GM06990 (cell line): ENCODE data around the gene TOGARAM1.

Experiments
- DNase-seq: peaks from one replicate; pipeline ENCODE4 v3.0.0-alpha.2; 2011; ENCODE audit not compliant: insufficient read length; ENCODE audit errors: extremely low read depth
- H3K27me3 ChIP-seq: replicated peaks from 2 replicates; pipeline ENCODE4 v1.6.0; 2011; ENCODE audit warnings: low read length; ENCODE audit not compliant: control insufficient read depth, insufficient read depth
- H3K36me3 ChIP-seq: 2 replicates; pipeline ENCODE4 v1.5.1; 2011; ENCODE audit warnings: low read length; ENCODE audit not compliant: control insufficient read depth, insufficient read depth
- H3K4me3 ChIP-seq: replicated peaks from 2 replicates; pipeline ENCODE4 v1.5.1; 2011; ENCODE audit warnings: low read depth, mild to moderate bottlenecking, control low read depth, low read length
- CTCF ChIP-seq: IDR thresholded peaks from 2 replicates; pipeline ENCODE4 v1.5.1; 2011; ENCODE audit warnings: low read length, control low read depth, mild to moderate bottlenecking, inconsistent platforms; ENCODE audit not compliant: insufficient read depth, poor library complexity, severe bottlenecking

TOGARAM1 gene

GRCh38 chr14:44959538-44959937, 2.5 kb upstream of the TOGARAM1 start:
- Histone ChIP-seq H3K27me3 (no peaks in the 10 kb centered on the region), H3K4me3 (peak overlapping the region; percentile 75), H3K36me3 (no peaks in the 10 kb centered on the region)
- no peak for TF ChIP-seq CTCF
- no peak for DNase-seq

- peak overlapping the region; percentile 75 for H3K4me3 ChIP-seq
- no peaks in the 10 kb centered on the region for H3K36me3 ChIP-seq
- H3K27me3 ChIP-seq: no peaks in the 10 kb centered on the region
- no peak for DNase-seq
- TF ChIP-seq CTCF: no peak
These were observed 1.8 kb upstream of the TOGARAM1 start for GRCh38 chr14:44960146-44960545.

- DNase-seq: no peak
- Histone ChIP-seq H3K4me3 (peak overlapping the region; percentile 75), H3K36me3 (no peaks in the 10 kb centered on the region), H3K27me3 (no peaks in the 10 kb centered on the region)
- TF ChIP-seq CTCF: no peak
These were observed 1.3 kb upstream of the TOGARAM1 start for GRCh38 chr14:44960646-44961045.

- peak; percentile 43 for DNase-seq
- Histone ChIP-seq H3K36me3 (no peaks in the 10 kb centered on the region), H3K4me3 (peak overlapping the region; percentile 75), H3K27me3 (no peaks in the 10 kb centered on the region)
- TF ChIP-seq CTCF: no peak
These were observed 838 bp upstream of the TOGARAM1 start for GRCh38 chr14:44961151-44961553.

DNA sequence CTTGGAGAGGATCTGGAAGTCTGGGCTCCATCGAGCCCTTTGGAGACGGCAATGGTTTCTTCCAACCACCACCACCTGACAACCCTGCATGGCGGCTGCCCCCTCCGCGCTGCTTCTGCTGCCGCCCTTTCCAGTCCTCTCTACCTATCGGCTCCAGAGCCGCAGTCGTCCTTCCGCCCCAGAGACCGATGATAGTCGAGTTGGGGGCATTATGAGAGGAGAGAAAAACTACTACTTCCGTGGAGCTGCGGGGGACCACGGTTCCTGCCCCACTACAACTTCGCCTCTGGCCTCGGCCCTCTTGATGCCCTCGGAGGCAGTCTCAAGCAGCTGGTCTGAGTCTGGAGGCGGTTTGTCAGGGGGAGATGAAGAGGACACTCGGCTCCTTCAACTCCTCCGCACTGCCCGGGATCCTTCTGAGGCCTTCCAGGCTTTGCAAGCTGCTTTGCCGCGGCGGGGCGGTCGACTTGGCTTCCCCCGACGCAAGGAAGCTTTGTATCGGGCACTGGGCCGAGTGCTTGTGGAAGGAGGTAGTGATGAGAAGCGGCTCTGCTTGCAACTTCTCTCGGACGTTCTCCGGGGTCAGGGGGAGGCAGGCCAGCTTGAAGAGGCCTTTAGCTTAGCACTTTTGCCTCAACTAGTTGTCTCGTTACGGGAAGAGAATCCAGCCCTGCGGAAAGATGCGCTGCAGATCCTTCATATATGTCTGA, 499 bp downstream of the TOGARAM1 start:
- H3K36me3 ChIP-seq: no peaks in the 10 kb centered on the region
- no peaks in the 10 kb centered on the region for H3K27me3 ChIP-seq
- H3K4me3 ChIP-seq: peak overlapping the region; percentile 75
- TF ChIP-seq CTCF: no peak
- no peak for DNase-seq

DNA sequence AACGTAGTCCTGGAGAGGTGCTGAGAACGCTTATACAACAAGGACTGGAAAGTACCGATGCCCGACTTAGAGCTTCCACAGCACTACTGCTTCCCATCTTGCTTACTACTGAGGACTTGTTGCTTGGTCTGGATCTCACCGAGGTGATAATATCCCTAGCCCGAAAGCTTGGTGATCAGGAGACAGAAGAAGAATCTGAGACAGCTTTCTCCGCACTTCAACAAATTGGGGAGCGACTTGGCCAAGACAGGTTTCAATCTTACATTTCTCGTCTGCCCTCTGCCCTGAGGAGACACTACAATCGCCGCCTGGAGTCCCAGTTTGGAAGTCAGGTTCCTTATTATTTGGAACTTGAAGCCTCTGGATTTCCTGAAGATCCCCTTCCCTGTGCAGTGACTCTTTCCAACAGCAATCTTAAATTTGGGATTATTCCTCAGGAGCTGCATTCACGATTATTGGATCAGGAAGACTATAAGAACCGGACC, 1.1 kb downstream of the TOGARAM1 start:
- Histone ChIP-seq H3K4me3 (peak overlapping the region; percentile 75), H3K27me3 (no peaks in the 10 kb centered on the region), H3K36me3 (no peaks in the 10 kb centered on the region)
- DNase-seq: no peak
- no peak for TF ChIP-seq CTCF
